Measurements from ENCODE around the gene CRTC3. TPM values are rescaled to one million over a fixed set of nuclear protein-coding genes. Genes with fewer than 3 reads are reported as not detected.

Gene CRTC3
- total RNA-seq, 2 experiments from 2014 or later = 5.6 to 14.7 TPM

- no TSS peak for BruUV-seq (replicated peaks)
- Histone ChIP-seq H3K9me2 (ENCODE audit: insufficient read depth, low read length) (no peaks in the 10 kb centered on the region), H3K4me3 (ENCODE audit: low read depth, low read length, poor library complexity, severe bottlenecking) (no peak overlapping the region), H3K4me2 (ENCODE audit: low read length) (no peak overlapping the region), H4K20me1 (ENCODE audit: insufficient read depth, low read length) (no peaks in the 10 kb centered on the region), H3K79me2 (ENCODE audit: insufficient read depth, low read depth, low read length) (no peaks in the 10 kb centered on the region), H3K4me1 (ENCODE audit: insufficient read depth, low read length, poor library complexity, severe bottlenecking) (no peaks in the 10 kb centered on the region), H3K9me3 (ENCODE audit: low read length) (no peaks in the 10 kb centered on the region), H2AFZ (ENCODE audit: low read length) (no peak overlapping the region), H3K27ac (ENCODE audit: low read depth, low read length, poor library complexity, severe bottlenecking) (no peak overlapping the region), H3K36me3 (ENCODE audit: insufficient read depth, low read length) (no peaks in the 10 kb centered on the region)
- no peak for TF ChIP-seq EZH2phosphoT487 (IDR thresholded peaks at IDR 0.05; ENCODE audit: borderline replicate concordance, low read depth, low read length)
- TF ChIP-seq CTCF (conservative IDR thresholded peaks at IDR 0.05; ENCODE audit: low read length) = no peak
- DNase-seq (ENCODE audit: low spot score) = no peak
- intact Hi-C loops (cut with micrococcal nuclease; ENCODE audit: unreplicated experiment) = no loop called here
- CTCF ChIA-PET (ENCODE audit: unreplicated experiment) = no interaction called here
- POLR2A ChIA-PET = interaction anchor here (0.7 kb wide), 1 partner anchor 234 kb away, joined by 3 read pairs; no protein-coding TSS in a partner anchor
These were observed 81.4 kb downstream of the CRTC3 start for GRCh38 chr15:90611157-90611556.

GRCh38 chr15:90617171-90617570, 87.4 kb downstream of the CRTC3 start:
- ChIA-PET POLR2A (interaction anchor here (0.6 kb wide), 1 partner anchor 146 kb away, joined by 3 read pairs; no protein-coding TSS in a partner anchor), CTCF (ENCODE audit: unreplicated experiment) (no interaction called here)
- no peaks in the 10 kb centered on the region for H3K36me3 ChIP-seq (ENCODE audit: insufficient read depth, low read length)
- H3K4me3 ChIP-seq (ENCODE audit: low read depth, low read length, poor library complexity, severe bottlenecking) = no peak overlapping the region
- H3K27ac ChIP-seq (ENCODE audit: low read depth, low read length, poor library complexity, severe bottlenecking) = no peak overlapping the region
- no peaks in the 10 kb centered on the region for H3K79me2 ChIP-seq (ENCODE audit: insufficient read depth, low read depth, low read length)
- DNase-seq (ENCODE audit: low spot score) = no peak
- no peaks in the 10 kb centered on the region for H4K20me1 ChIP-seq (ENCODE audit: insufficient read depth, low read length)
- no peak overlapping the region for H3K4me2 ChIP-seq (ENCODE audit: low read length)
- intact Hi-C loops (cut with micrococcal nuclease; ENCODE audit: unreplicated experiment) = no loop called here
- BruUV-seq (replicated peaks) = no TSS peak
- TF ChIP-seq EZH2phosphoT487 (IDR thresholded peaks at IDR 0.05; ENCODE audit: borderline replicate concordance, low read depth, low read length) = no peak
- no peak for TF ChIP-seq CTCF (conservative IDR thresholded peaks at IDR 0.05; ENCODE audit: low read length)
- peaks cover 14% of the 10 kb centered on the region for H3K4me1 ChIP-seq (ENCODE audit: insufficient read depth, low read length, poor library complexity, severe bottlenecking)
- no peaks in the 10 kb centered on the region for H3K9me2 ChIP-seq (ENCODE audit: insufficient read depth, low read length)
- H3K9me3 ChIP-seq (ENCODE audit: low read length) = no peaks in the 10 kb centered on the region
- no peak overlapping the region for H2AFZ ChIP-seq (ENCODE audit: low read length)

- intact Hi-C loops (cut with micrococcal nuclease; ENCODE audit: unreplicated experiment) = no loop called here
- Histone ChIP-seq H3K36me3 (ENCODE audit: insufficient read depth, low read length) (no peaks in the 10 kb centered on the region), H3K4me3 (ENCODE audit: low read depth, low read length, poor library complexity, severe bottlenecking) (no peak overlapping the region), H3K4me1 (ENCODE audit: insufficient read depth, low read length, poor library complexity, severe bottlenecking) (peaks cover 14% of the 10 kb centered on the region), H3K4me2 (ENCODE audit: low read length) (no peak overlapping the region), H3K9me2 (ENCODE audit: insufficient read depth, low read length) (no peaks in the 10 kb centered on the region), H3K79me2 (ENCODE audit: insufficient read depth, low read depth, low read length) (no peaks in the 10 kb centered on the region), H2AFZ (ENCODE audit: low read length) (no peak overlapping the region), H3K9me3 (ENCODE audit: low read length) (no peaks in the 10 kb centered on the region), H4K20me1 (ENCODE audit: insufficient read depth, low read length) (no peaks in the 10 kb centered on the region), H3K27ac (ENCODE audit: low read depth, low read length, poor library complexity, severe bottlenecking) (no peak overlapping the region)
- ChIA-PET POLR2A (interaction anchor here (0.6 kb wide), 1 partner anchor 147 kb away, joined by 3 read pairs; no protein-coding TSS in a partner anchor), CTCF (ENCODE audit: unreplicated experiment) (no interaction called here)
- no TSS peak for BruUV-seq (replicated peaks)
- no peak for TF ChIP-seq EZH2phosphoT487 (IDR thresholded peaks at IDR 0.05; ENCODE audit: borderline replicate concordance, low read depth, low read length)
- TF ChIP-seq CTCF (conservative IDR thresholded peaks at IDR 0.05; ENCODE audit: low read length) = no peak
- no peak for DNase-seq (ENCODE audit: low spot score)
These were observed 88.0 kb downstream of the CRTC3 start for GRCh38 chr15:90617668-90618097.

Data from OCI-LY7 (cell line).